Measurements from ENCODE around the gene ATP11A. TPM values are rescaled to one million over a fixed set of nuclear protein-coding genes. Genes with fewer than 3 reads are reported as not detected.

The ATP11A gene
- total RNA-seq, 1 experiment from 2014 or later = 4.5 TPM

GRCh38 chr13:112819816-112820215, 130.0 kb downstream of the ATP11A start:
- in situ Hi-C loops (cut with HindIII; ENCODE audit: low sequenced_read_pairs) = no loop called here

GRCh38 chr13:112820318-112820717, 130.5 kb downstream of the ATP11A start:
- in situ Hi-C loops (cut with HindIII; ENCODE audit: low sequenced_read_pairs) = no loop called here
- DNase-seq (ENCODE audit: low spot score) = no peak

More at GRCh38 chr13:112819816-112820215, 130.0 kb downstream of the ATP11A start:
- DNase-seq (ENCODE audit: low spot score) = no peak

GRCh38 chr13:112821340-112822055, 131.7 kb downstream of the ATP11A start:
- no peak for DNase-seq (ENCODE audit: low spot score)
- in situ Hi-C loops (cut with HindIII; ENCODE audit: low sequenced_read_pairs) = no loop called here

GRCh38 chr13:112822851-112823250, 133.0 kb downstream of the ATP11A start:
- no peak for DNase-seq (ENCODE audit: low spot score)
- in situ Hi-C loops (cut with HindIII; ENCODE audit: low sequenced_read_pairs) = no loop called here

GRCh38 chr13:112824429-112824828, 134.6 kb downstream of the ATP11A start:
- DNase-seq (ENCODE audit: low spot score) = no peak
- in situ Hi-C loops (cut with HindIII; ENCODE audit: low sequenced_read_pairs) = no loop called here

GRCh38 chr13:112825071-112825470, 135.2 kb downstream of the ATP11A start:
- no peak for DNase-seq (ENCODE audit: low spot score)
- in situ Hi-C loops (cut with HindIII; ENCODE audit: low sequenced_read_pairs) = no loop called here

GRCh38 chr13:112825875-112826274, 136.0 kb downstream of the ATP11A start:
- DNase-seq (ENCODE audit: low spot score) = no peak
- in situ Hi-C loops (cut with HindIII; ENCODE audit: low sequenced_read_pairs) = no loop called here

GRCh38 chr13:112826565-112826964, 136.7 kb downstream of the ATP11A start:
- no peak for DNase-seq (ENCODE audit: low spot score)
- in situ Hi-C loops (cut with HindIII; ENCODE audit: low sequenced_read_pairs) = no loop called here

GRCh38 chr13:112828082-112828699, 138.4 kb downstream of the ATP11A start:
- in situ Hi-C loops (cut with HindIII; ENCODE audit: low sequenced_read_pairs) = no loop called here

GRCh38 chr13:112828756-112829155, 138.9 kb downstream of the ATP11A start:
- in situ Hi-C loops (cut with HindIII; ENCODE audit: low sequenced_read_pairs) = no loop called here
- DNase-seq (ENCODE audit: low spot score) = peak; percentile 78

More at GRCh38 chr13:112828082-112828699, 138.4 kb downstream of the ATP11A start:
- no peak for DNase-seq (ENCODE audit: low spot score)

- DNase-seq (ENCODE audit: low spot score) = no peak
- in situ Hi-C loops (cut with HindIII; ENCODE audit: low sequenced_read_pairs) = no loop called here
Measured at GRCh38 chr13:112831196-112831595, 141.4 kb downstream of the ATP11A start.

GRCh38 chr13:112831801-112832200, 142.0 kb downstream of the ATP11A start:
- no peak for DNase-seq (ENCODE audit: low spot score)
- in situ Hi-C loops (cut with HindIII; ENCODE audit: low sequenced_read_pairs) = no loop called here

- in situ Hi-C loops (cut with HindIII; ENCODE audit: low sequenced_read_pairs) = no loop called here
Measured at GRCh38 chr13:112832811-112833210, 143.0 kb downstream of the ATP11A start.

GRCh38 chr13:112833551-112834257, 143.9 kb downstream of the ATP11A start:
- in situ Hi-C loops (cut with HindIII; ENCODE audit: low sequenced_read_pairs) = no loop called here
- no peak for DNase-seq (ENCODE audit: low spot score)

More at GRCh38 chr13:112832811-112833210, 143.0 kb downstream of the ATP11A start:
- no peak for DNase-seq (ENCODE audit: low spot score)

- DNase-seq (ENCODE audit: low spot score) = no peak
- in situ Hi-C loops (cut with HindIII; ENCODE audit: low sequenced_read_pairs) = no loop called here
Measured at GRCh38 chr13:112835344-112835743, 145.5 kb downstream of the ATP11A start.

GRCh38 chr13:112835796-112836195, 146.0 kb downstream of the ATP11A start:
- in situ Hi-C loops (cut with HindIII; ENCODE audit: low sequenced_read_pairs) = no loop called here
- DNase-seq (ENCODE audit: low spot score) = no peak

GRCh38 chr13:112836940-112837339, 147.1 kb downstream of the ATP11A start:
- in situ Hi-C loops (cut with HindIII; ENCODE audit: low sequenced_read_pairs) = no loop called here
- DNase-seq (ENCODE audit: low spot score) = no peak

- DNase-seq (ENCODE audit: low spot score) = peak; percentile 64
- in situ Hi-C loops (cut with HindIII; ENCODE audit: low sequenced_read_pairs) = no loop called here
Measured at GRCh38 chr13:112837371-112838037, 147.7 kb downstream of the ATP11A start.

GRCh38 chr13:112838038-112838841, 148.4 kb downstream of the ATP11A start:
- peak; percentile 68 for DNase-seq (ENCODE audit: low spot score)
- in situ Hi-C loops (cut with HindIII; ENCODE audit: low sequenced_read_pairs) = no loop called here

All from G401 (cell line).